Loucy (cell line): ENCODE data around the gene SLC5A12.

Experiments
- H2AFZ ChIP-seq: fragments of 200-600 bp; sonication (generic); 2 replicates; pipeline ENCODE4 v1.6.0; 2016; ENCODE audit warnings: antibody characterized with exemption, mild to moderate bottlenecking, low read length, moderate library complexity
- H3F3A ChIP-seq: fragments of 200-600 bp; 2 replicates; pipeline ENCODE4 v1.6.0; 2016; ENCODE audit warnings: antibody characterized with exemption, low read depth, mild to moderate bottlenecking
- H3K27me3 ChIP-seq: fragments of 200-600 bp; sonication (generic); 2 replicates; pipeline ENCODE4 v1.6.1; 2014; ENCODE audit warnings: low read length, mild to moderate bottlenecking; ENCODE audit not compliant: insufficient read depth, poor library complexity, severe bottlenecking
- H3K36me3 ChIP-seq: fragments of 200-600 bp; sonication (generic); 2 replicates; pipeline ENCODE4 v1.6.1; 2016; ENCODE audit warnings: low read length; ENCODE audit not compliant: insufficient read depth
- H3K4me1 ChIP-seq: fragments of 200-600 bp; sonication (generic); 2 replicates; pipeline ENCODE4 v1.5.1; 2014; ENCODE audit warnings: low read length, mild to moderate bottlenecking; ENCODE audit not compliant: insufficient read depth, poor library complexity, severe bottlenecking
- H3K4me2 ChIP-seq: fragments of 200-600 bp; sonication (generic); 2 replicates; pipeline ENCODE4 v1.6.0; 2014; ENCODE audit warnings: antibody characterized with exemption, low read length, low read depth, mild to moderate bottlenecking; ENCODE audit not compliant: poor library complexity, severe bottlenecking
- H3K4me3 ChIP-seq: fragments of 200-600 bp; sonication (generic); 2 replicates; pipeline ENCODE4 v1.5.1; 2014; ENCODE audit warnings: low read length, mild to moderate bottlenecking, mixed read lengths; ENCODE audit not compliant: poor library complexity, severe bottlenecking
- H3K79me2 ChIP-seq: fragments of 200-600 bp; sonication (generic); 2 replicates; pipeline ENCODE4 v1.6.1; 2014; ENCODE audit warnings: low read length; ENCODE audit not compliant: insufficient read depth
- H3K9ac ChIP-seq: fragments of 200-600 bp; sonication (generic); 2 replicates; pipeline ENCODE4 v1.6.0; 2014; ENCODE audit warnings: mild to moderate bottlenecking, low read depth, low read length, moderate library complexity; ENCODE audit not compliant: poor library complexity, severe bottlenecking
- H3K9me2 ChIP-seq: fragments of 200-600 bp; sonication (generic); replicated peaks from 2 replicates; pipeline ENCODE4 v1.6.1; 2016; ENCODE audit warnings: low read depth, low read length, mixed read lengths
- H3K9me3 ChIP-seq: fragments of 200-600 bp; sonication (generic); 2 replicates; pipeline ENCODE4 v1.6.1; 2014; ENCODE audit warnings: mild to moderate bottlenecking, antibody characterized with exemption, low read length, low read depth; ENCODE audit not compliant: insufficient read depth
- H4K20me1 ChIP-seq: fragments of 200-600 bp; sonication (generic); 2 replicates; pipeline ENCODE4 v1.6.0; 2014; ENCODE audit warnings: antibody characterized with exemption, low read length, mild to moderate bottlenecking; ENCODE audit not compliant: insufficient read depth, poor library complexity, severe bottlenecking
- CTCF ChIP-seq: fragments of 200-600 bp; sonication (generic); conservative IDR thresholded peaks from 2 replicates; pipeline ENCODE4 v1.5.1; 2014; ENCODE audit warnings: mild to moderate bottlenecking, antibody characterized with exemption, low read length
- EZH2phosphoT487 ChIP-seq: fragments of 200-600 bp; IDR thresholded peaks from 2 replicates; pipeline ENCODE4 v1.6.1; 2018; ENCODE audit warnings: antibody characterized with exemption, mild to moderate bottlenecking, moderate library complexity, borderline replicate concordance

Gene SLC5A12

GRCh38 chr11:26620282-26621045 lies 101.4 kb downstream of the SLC5A12 start:
- no peak overlapping the region for H3K4me3 ChIP-seq
- no peaks in the 10 kb centered on the region for H3K27me3 ChIP-seq
- H3K9me2 ChIP-seq: no peaks in the 10 kb centered on the region
- H3K9ac ChIP-seq: no peak overlapping the region
- H3K9me3 ChIP-seq: no peaks in the 10 kb centered on the region
- no peak overlapping the region for H2AFZ ChIP-seq
- H4K20me1 ChIP-seq: no peaks in the 10 kb centered on the region
- H3K4me1 ChIP-seq: no peaks in the 10 kb centered on the region
- no peaks in the 10 kb centered on the region for H3F3A ChIP-seq
- H3K4me2 ChIP-seq: no peak overlapping the region
- no peaks in the 10 kb centered on the region for H3K79me2 ChIP-seq
- no peaks in the 10 kb centered on the region for H3K36me3 ChIP-seq
- no peak for TF ChIP-seq EZH2phosphoT487
- no peak for TF ChIP-seq CTCF

GRCh38 chr11:26618441-26618840 lies 103.4 kb downstream of the SLC5A12 start:
- Histone ChIP-seq H3K9ac (no peak overlapping the region), H3K4me1 (no peaks in the 10 kb centered on the region), H3K36me3 (no peaks in the 10 kb centered on the region), H4K20me1 (no peaks in the 10 kb centered on the region), H3K4me3 (no peak overlapping the region), H3K27me3 (no peaks in the 10 kb centered on the region), H2AFZ (peak overlapping the region; percentile 44; the same call in 1 of the 2 replicates), H3K9me3 (no peaks in the 10 kb centered on the region), H3K9me2 (no peaks in the 10 kb centered on the region), H3F3A (no peaks in the 10 kb centered on the region), H3K4me2 (no peak overlapping the region), H3K79me2 (no peaks in the 10 kb centered on the region)
- TF ChIP-seq CTCF: no peak
- TF ChIP-seq EZH2phosphoT487: no peak
